SIG-M5 treated with dmso at 0.1 percent for 504 hours (cell line): Measurements from ENCODE around the gene ADAM11.

Experiments used
- DNase-seq: peaks from one replicate; lab custom pipeline; 2025; ENCODE audit not compliant: unreplicated experiment; lab: John Stamatoyannopoulos, UW

The ADAM11 gene

GRCh38 chr17:44757045-44757917, 1.5 kb upstream of the ADAM11 start:
- no peak for DNase-seq

GRCh38 chr17:44757918-44758413, 822 bp upstream of the ADAM11 start:
- no peak for DNase-seq

- no peak for DNase-seq
These were observed 513 bp downstream of the ADAM11 start for GRCh38 chr17:44759086-44759915.

- DNase-seq, result no peak
These were observed 1.1 kb downstream of the ADAM11 start for GRCh38 chr17:44759916-44760243.

GRCh38 chr17:44760474-44761308, 1.9 kb downstream of the ADAM11 start:
- no peak for DNase-seq

- no peak for DNase-seq
These were observed 3.4 kb downstream of the ADAM11 start for GRCh38 chr17:44761932-44762810.

- DNase-seq, result no peak
These were observed 4.4 kb downstream of the ADAM11 start for GRCh38 chr17:44763170-44763569.

- no peak for DNase-seq
These were observed 7.2 kb downstream of the ADAM11 start for GRCh38 chr17:44765965-44766364.

GRCh38 chr17:44766409-44767038, 7.7 kb downstream of the ADAM11 start:
- DNase-seq, result no peak

- peak; percentile 13 for DNase-seq
These were observed 8.7 kb downstream of the ADAM11 start for GRCh38 chr17:44767493-44767892.

GRCh38 chr17:44768505-44769142, 9.8 kb downstream of the ADAM11 start:
- DNase-seq, result no peak

- no peak for DNase-seq
These were observed 10.4 kb downstream of the ADAM11 start for GRCh38 chr17:44769230-44769629.

GRCh38 chr17:44769647-44770084, 10.9 kb downstream of the ADAM11 start:
- no peak for DNase-seq

- no peak for DNase-seq
These were observed 11.6 kb downstream of the ADAM11 start for GRCh38 chr17:44770166-44770925.

GRCh38 chr17:44772308-44773045, 13.7 kb downstream of the ADAM11 start:
- DNase-seq, result no peak

- DNase-seq, result no peak
These were observed 14.4 kb downstream of the ADAM11 start for GRCh38 chr17:44773140-44773539.

- peak; percentile 84 for DNase-seq
These were observed 15.7 kb downstream of the ADAM11 start for GRCh38 chr17:44774271-44775135.
